ENCODE results near the gene KCNB1.
"Not testable (repeated sequence)": the region's sequence is repeated elsewhere in the genome, so short reads cannot be mapped to it uniquely, and the experiment has no call there.

The KCNB1 gene

GRCh38 chr20:49412254-49412653 is 70.2 kb downstream of the KCNB1 start:
- TF ChIP-seq SUZ12 (IDR thresholded peaks at IDR 0.05; ENCODE audit: extremely low read depth, insufficient read depth, insufficient read length), result no peak
- no peak for TF ChIP-seq YY1 (IDR thresholded peaks at IDR 0.05; ENCODE audit: insufficient read depth, insufficient read length)
- TF ChIP-seq ZNF274 (IDR thresholded peaks at IDR 0.05; ENCODE audit: low read depth, low read length), result no peak
- Histone ChIP-seq H3K9ac (ENCODE audit: insufficient read length, low read depth) (no peak overlapping the region), H3K36me3 (ENCODE audit: insufficient read depth, insufficient read length, low read length) (no peaks in the 10 kb centered on the region), H3K4me1 (ENCODE audit: insufficient read depth, insufficient read length) (peaks cover 5% of the 10 kb centered on the region), H3K9me3 (ENCODE audit: insufficient read depth, low read length) (no peaks in the 10 kb centered on the region), H3K27me3 (ENCODE audit: insufficient read depth, insufficient read length) (no peaks in the 10 kb centered on the region), H3K4me3 (ENCODE audit: insufficient read length, low read depth) (no peak overlapping the region)
- no peak for DNase-seq (ENCODE audit: low read depth, low spot score)

- no peak for DNase-seq (ENCODE audit: low read depth, low spot score)
- H3K9ac ChIP-seq (ENCODE audit: insufficient read length, low read depth), result no peak overlapping the region
- H3K4me3 ChIP-seq (ENCODE audit: insufficient read length, low read depth), result no peak overlapping the region
- H3K27me3 ChIP-seq (ENCODE audit: insufficient read depth, insufficient read length), result no peaks in the 10 kb centered on the region
- H3K36me3 ChIP-seq (ENCODE audit: insufficient read depth, insufficient read length, low read length), result no peaks in the 10 kb centered on the region
- no peaks in the 10 kb centered on the region for H3K9me3 ChIP-seq (ENCODE audit: insufficient read depth, low read length)
- H3K4me1 ChIP-seq (ENCODE audit: insufficient read depth, insufficient read length), result peaks cover 5% of the 10 kb centered on the region
- no peak for TF ChIP-seq ZNF274 (IDR thresholded peaks at IDR 0.05; ENCODE audit: low read depth, low read length)
- no peak for TF ChIP-seq SUZ12 (IDR thresholded peaks at IDR 0.05; ENCODE audit: extremely low read depth, insufficient read depth, insufficient read length)
- no peak for TF ChIP-seq YY1 (IDR thresholded peaks at IDR 0.05; ENCODE audit: insufficient read depth, insufficient read length)
Measured at GRCh38 chr20:49411221-49411925, 71.1 kb downstream of the KCNB1 start.

- not testable (repeated sequence) for H3K9ac ChIP-seq (ENCODE audit: insufficient read length, low read depth); H3K4me1 ChIP-seq (ENCODE audit: insufficient read depth, insufficient read length); H3K4me3 ChIP-seq (ENCODE audit: insufficient read length, low read depth); H3K36me3 ChIP-seq (ENCODE audit: insufficient read depth, insufficient read length, low read length); DNase-seq (ENCODE audit: low read depth, low spot score); H3K27me3 ChIP-seq (ENCODE audit: insufficient read depth, insufficient read length); H3K9me3 ChIP-seq (ENCODE audit: insufficient read depth, low read length)
Measured at GRCh38 chr20:49409975-49410621, 72.4 kb downstream of the KCNB1 start.

- no peaks in the 10 kb centered on the region for H3K36me3 ChIP-seq (ENCODE audit: insufficient read depth, insufficient read length, low read length)
- no peak overlapping the region for H3K9ac ChIP-seq (ENCODE audit: insufficient read length, low read depth)
- H3K9me3 ChIP-seq (ENCODE audit: insufficient read depth, low read length), result no peaks in the 10 kb centered on the region
- H3K4me3 ChIP-seq (ENCODE audit: insufficient read length, low read depth), result no peak overlapping the region
- H3K27me3 ChIP-seq (ENCODE audit: insufficient read depth, insufficient read length), result no peaks in the 10 kb centered on the region
- H3K4me1 ChIP-seq (ENCODE audit: insufficient read depth, insufficient read length), result peaks cover 6% of the 10 kb centered on the region
- TF ChIP-seq SUZ12 (IDR thresholded peaks at IDR 0.05; ENCODE audit: extremely low read depth, insufficient read depth, insufficient read length) (no peak), YY1 (IDR thresholded peaks at IDR 0.05; ENCODE audit: insufficient read depth, insufficient read length) (no peak), ZNF274 (IDR thresholded peaks at IDR 0.05; ENCODE audit: low read depth, low read length) (no peak)
- no peak for DNase-seq (ENCODE audit: low read depth, low spot score)
Measured at GRCh38 chr20:49409302-49409974, 73.0 kb downstream of the KCNB1 start.

- H3K4me1 ChIP-seq (ENCODE audit: insufficient read depth, insufficient read length), result peaks cover 6% of the 10 kb centered on the region
- no peaks in the 10 kb centered on the region for H3K36me3 ChIP-seq (ENCODE audit: insufficient read depth, insufficient read length, low read length)
- TF ChIP-seq SUZ12 (IDR thresholded peaks at IDR 0.05; ENCODE audit: extremely low read depth, insufficient read depth, insufficient read length) (no peak), YY1 (IDR thresholded peaks at IDR 0.05; ENCODE audit: insufficient read depth, insufficient read length) (no peak), ZNF274 (IDR thresholded peaks at IDR 0.05; ENCODE audit: low read depth, low read length) (no peak)
- no peaks in the 10 kb centered on the region for H3K9me3 ChIP-seq (ENCODE audit: insufficient read depth, low read length)
- H3K4me3 ChIP-seq (ENCODE audit: insufficient read length, low read depth), result no peak overlapping the region
- no peaks in the 10 kb centered on the region for H3K27me3 ChIP-seq (ENCODE audit: insufficient read depth, insufficient read length)
- no peak for DNase-seq (ENCODE audit: low read depth, low spot score)
- H3K9ac ChIP-seq (ENCODE audit: insufficient read length, low read depth), result no peak overlapping the region
Measured at GRCh38 chr20:49408509-49409104, 73.9 kb downstream of the KCNB1 start.

- no peak overlapping the region for H3K4me3 ChIP-seq (ENCODE audit: insufficient read length, low read depth)
- H3K4me1 ChIP-seq (ENCODE audit: insufficient read depth, insufficient read length), result peaks cover 6% of the 10 kb centered on the region
- peaks cover 14% of the 10 kb centered on the region; the same call in 1 of the 2 replicates for H3K9me3 ChIP-seq (ENCODE audit: insufficient read depth, low read length)
- TF ChIP-seq SUZ12 (IDR thresholded peaks at IDR 0.05; ENCODE audit: extremely low read depth, insufficient read depth, insufficient read length) (no peak), ZNF274 (IDR thresholded peaks at IDR 0.05; ENCODE audit: low read depth, low read length) (no peak), YY1 (IDR thresholded peaks at IDR 0.05; ENCODE audit: insufficient read depth, insufficient read length) (no peak)
- no peaks in the 10 kb centered on the region for H3K36me3 ChIP-seq (ENCODE audit: insufficient read depth, insufficient read length, low read length)
- H3K9ac ChIP-seq (ENCODE audit: insufficient read length, low read depth), result no peak overlapping the region
- DNase-seq (ENCODE audit: low read depth, low spot score), result no peak
- H3K27me3 ChIP-seq (ENCODE audit: insufficient read depth, insufficient read length), result no peaks in the 10 kb centered on the region
Measured at GRCh38 chr20:49406666-49407065, 75.8 kb downstream of the KCNB1 start.

- Histone ChIP-seq H3K9me3 (ENCODE audit: insufficient read depth, low read length) (peaks cover 14% of the 10 kb centered on the region; the same call in 1 of the 2 replicates), H3K27me3 (ENCODE audit: insufficient read depth, insufficient read length) (no peaks in the 10 kb centered on the region), H3K4me3 (ENCODE audit: insufficient read length, low read depth) (no peak overlapping the region), H3K9ac (ENCODE audit: insufficient read length, low read depth) (no peak overlapping the region), H3K36me3 (ENCODE audit: insufficient read depth, insufficient read length, low read length) (no peaks in the 10 kb centered on the region), H3K4me1 (ENCODE audit: insufficient read depth, insufficient read length) (peaks cover 6% of the 10 kb centered on the region)
- no peak for DNase-seq (ENCODE audit: low read depth, low spot score)
- no peak for TF ChIP-seq SUZ12 (IDR thresholded peaks at IDR 0.05; ENCODE audit: extremely low read depth, insufficient read depth, insufficient read length)
- TF ChIP-seq ZNF274 (IDR thresholded peaks at IDR 0.05; ENCODE audit: low read depth, low read length), result no peak
- TF ChIP-seq YY1 (IDR thresholded peaks at IDR 0.05; ENCODE audit: insufficient read depth, insufficient read length), result no peak
Measured at GRCh38 chr20:49405696-49406095, 76.8 kb downstream of the KCNB1 start.

Measured in NT2/D1 (cell line).